HG03135 (cell line): ENCODE results near the gene FRMPD4.
"Not testable (repeated sequence)": the region's sequence is repeated elsewhere in the genome, so short reads cannot be mapped to it uniquely, and the experiment has no call there.

Experiments
- ATAC-seq: cut with Tn5 transposase; IDR thresholded peaks from one replicate; pipeline ENCODE4 v1.9.1; 2021; ENCODE audit warnings: mild to moderate bottlenecking, moderate library complexity; ENCODE audit not compliant: unreplicated experiment

The FRMPD4 gene

GRCh38 chrX:12138361-12139313 lies at the start of gene FRMPD4:
TSS of gene FRMPD4 (plus strand) at chrX:12138473. CDS start at chrX:12138972, 499 bp downstream.
- no peak for ATAC-seq

GRCh38 chrX:12089740-12090139 lies 48.5 kb upstream of the FRMPD4 start:
- no peak for ATAC-seq

DNA sequence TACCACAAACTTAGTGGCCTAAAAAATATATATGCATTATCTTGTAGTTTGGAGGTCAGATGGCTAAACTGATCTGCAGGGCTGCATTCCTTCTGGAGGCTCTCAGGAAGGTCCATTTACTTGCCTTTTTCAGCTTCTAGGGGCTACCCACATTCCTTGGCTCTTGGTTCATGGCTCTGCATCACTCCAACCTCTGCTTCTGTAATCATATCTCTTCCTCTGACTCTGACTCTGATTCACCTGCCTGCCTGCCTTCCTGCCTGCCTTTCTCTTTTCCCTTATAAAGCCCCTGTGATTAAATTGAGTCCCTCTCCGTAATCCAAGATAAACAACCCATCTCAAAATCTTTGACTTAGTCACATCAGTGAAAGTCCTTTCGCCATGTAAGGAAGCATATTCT lies 25.0 kb upstream of the FRMPD4 start:
- ATAC-seq = no peak

DNA sequence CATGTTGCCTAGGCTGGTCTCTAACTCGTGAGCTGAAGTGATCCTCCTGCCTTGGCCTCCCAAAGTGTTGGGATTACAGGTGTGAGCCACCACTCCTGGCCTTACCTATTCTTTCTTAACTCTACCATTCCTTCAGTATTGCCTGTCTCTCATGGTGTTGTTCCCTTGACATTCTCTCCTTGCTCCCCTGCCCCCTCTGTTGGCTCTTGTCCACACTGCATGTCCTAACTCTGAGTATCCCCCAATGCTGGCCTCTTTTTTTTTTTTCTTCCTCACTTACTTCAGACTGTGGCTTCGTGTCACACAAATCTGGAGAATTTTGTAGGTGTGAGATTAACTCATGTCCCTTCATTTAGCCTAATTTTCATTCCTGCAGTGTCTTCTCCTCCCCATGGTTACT lies 22.9 kb upstream of the FRMPD4 start:
- no peak for ATAC-seq

GRCh38 chrX:12118134-12118533 lies 20.1 kb upstream of the FRMPD4 start:
- ATAC-seq = no peak

DNA sequence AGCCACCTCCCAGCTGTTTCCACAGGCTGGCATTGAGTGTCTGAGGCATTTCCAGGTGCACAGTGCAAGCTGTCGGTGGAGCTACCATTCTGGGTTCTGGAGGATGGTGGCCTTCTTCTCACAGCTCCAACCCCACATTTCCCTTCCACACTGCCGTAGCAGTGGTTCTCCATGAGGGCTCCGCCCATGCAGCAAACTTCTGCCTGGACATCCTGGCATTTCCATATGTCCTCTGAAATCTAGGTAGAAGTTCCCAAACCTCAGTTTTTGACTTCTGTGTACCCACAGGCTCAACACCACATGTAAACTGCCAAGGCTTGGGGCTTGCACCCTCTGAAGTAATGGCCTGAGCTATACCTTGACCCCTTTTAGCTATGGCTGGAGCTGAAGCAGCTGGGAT lies 10.3 kb upstream of the FRMPD4 start:
- ATAC-seq = no peak

DNA sequence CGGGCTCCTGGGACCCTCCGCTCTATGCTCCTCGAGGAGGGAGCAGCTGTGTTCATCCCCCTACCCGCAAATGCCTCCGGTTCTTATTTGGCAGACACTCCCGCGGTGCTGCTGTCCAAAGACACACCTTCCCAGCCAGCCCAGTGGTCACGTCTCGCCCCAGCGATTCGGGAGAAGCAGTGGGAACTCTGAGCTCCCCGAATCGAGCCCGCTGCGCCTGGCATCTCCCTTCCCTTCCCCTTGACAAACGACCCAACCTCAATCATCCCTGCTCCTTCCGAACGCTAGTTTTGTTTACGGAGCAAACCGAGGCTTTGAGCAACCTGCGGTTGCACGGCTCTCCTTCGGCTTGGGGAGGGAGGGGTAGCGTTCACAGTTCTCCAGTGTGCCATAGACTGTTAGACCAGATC lies 317 bp upstream of the FRMPD4 start:
- ATAC-seq = no peak

- ATAC-seq = no peak
These were observed 1.8 kb downstream of the FRMPD4 start for GRCh38 chrX:12139934-12140611.

DNA sequence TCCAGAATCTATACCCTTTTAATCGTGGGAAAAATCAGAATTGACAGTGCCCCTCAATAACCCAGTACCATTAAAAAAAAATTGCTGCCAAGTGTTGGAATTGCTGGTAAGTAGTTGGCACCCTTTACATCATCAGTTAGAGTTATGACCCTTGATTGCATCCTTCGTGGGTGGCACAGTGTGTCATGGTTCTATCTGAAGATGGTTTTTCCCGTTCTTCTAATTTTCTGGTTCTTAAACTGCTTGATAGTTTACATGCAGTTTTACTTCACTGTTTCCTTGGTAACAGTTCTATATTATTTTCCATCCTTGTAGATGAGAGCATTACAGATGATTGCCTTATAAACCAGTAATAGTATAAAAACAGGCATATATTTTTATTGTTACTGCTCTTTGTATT lies 3.2 kb downstream of the FRMPD4 start:
- no peak for ATAC-seq

DNA sequence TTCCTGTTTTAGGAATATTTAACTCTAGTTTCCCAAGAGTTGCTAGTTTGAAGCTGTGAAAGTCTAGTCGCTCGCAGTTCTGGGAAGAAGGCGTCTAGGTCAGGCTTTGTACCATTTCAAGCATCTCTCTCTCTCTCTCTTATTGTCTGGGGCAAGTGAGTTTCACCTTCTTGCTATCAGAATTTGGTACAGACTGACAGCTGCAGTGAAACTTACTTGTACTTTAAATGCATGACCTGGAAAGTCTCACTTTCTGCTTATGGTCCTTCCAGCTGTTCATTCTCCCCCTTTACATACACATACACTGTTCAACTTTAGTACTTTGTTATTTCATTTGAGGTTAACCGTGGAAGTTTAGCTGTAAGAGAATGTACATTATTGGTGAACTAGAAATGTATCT lies 4.4 kb downstream of the FRMPD4 start:
- ATAC-seq = no peak

- ATAC-seq = no peak
These were observed 7.1 kb downstream of the FRMPD4 start for GRCh38 chrX:12145402-12145801.

GRCh38 chrX:12149670-12150407 lies 11.6 kb downstream of the FRMPD4 start:
- ATAC-seq = no peak

DNA sequence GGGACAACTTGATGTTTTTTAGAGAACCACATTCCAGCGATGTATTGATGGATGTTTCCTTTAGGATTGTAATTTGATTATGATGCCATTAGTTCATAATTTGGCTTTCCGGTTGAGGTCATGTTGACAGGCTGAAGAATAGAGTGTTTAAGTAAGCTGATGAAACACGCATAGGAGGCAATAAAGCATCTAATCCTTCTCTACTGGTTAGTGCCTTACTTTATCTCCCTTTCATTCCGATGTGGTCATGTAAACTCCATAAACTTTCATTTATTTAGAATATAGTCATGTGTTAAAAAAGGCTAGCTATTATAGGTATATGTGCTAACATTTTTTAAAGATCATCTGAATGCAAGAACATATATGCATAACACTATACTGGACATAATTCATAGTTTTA lies 15.0 kb downstream of the FRMPD4 start:
- no peak for ATAC-seq

DNA sequence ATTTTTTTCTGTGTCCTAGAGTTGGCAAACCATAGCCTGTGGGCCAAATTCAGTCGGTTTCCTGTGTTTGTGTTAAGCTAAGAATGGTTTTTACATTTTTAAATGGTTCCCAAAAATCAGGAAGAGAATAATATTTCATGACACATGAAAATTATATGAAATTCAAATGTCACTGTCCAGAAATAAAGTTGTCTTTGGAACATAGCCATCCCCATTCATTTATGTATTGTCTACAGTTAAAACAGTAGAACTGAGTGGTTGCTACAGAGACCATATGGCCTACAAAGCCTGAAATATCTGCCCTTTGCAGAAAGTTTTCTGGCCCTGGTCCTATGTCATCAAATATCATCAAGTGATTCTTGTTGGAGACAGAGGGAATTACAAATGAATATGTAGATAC lies 15.5 kb downstream of the FRMPD4 start:
- ATAC-seq = no peak

GRCh38 chrX:12159799-12160198 lies 21.5 kb downstream of the FRMPD4 start:
- no peak for ATAC-seq

GRCh38 chrX:12162420-12162819 lies 24.1 kb downstream of the FRMPD4 start:
- no peak for ATAC-seq

GRCh38 chrX:12164180-12164579 lies 25.9 kb downstream of the FRMPD4 start:
- ATAC-seq = not testable (repeated sequence)

DNA sequence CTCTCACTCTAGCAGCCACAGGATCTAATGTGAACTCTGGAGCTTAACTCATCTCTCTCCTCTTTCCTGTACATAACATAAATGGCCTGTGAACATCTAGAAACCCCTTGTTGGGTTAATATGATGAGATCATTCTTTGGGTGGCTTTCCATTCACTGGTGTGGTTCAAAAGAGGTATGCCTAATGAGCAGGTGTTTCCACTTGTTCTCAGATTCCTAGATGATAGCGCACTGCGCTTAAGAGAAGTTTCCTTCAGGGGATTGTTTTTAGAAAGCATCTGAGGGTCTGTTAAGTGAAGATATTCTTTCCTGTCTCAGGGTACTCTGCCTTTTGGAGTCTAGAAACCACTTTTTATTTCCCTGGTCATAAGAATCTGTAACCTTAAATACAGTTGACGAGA lies 32.5 kb downstream of the FRMPD4 start:
- no peak for ATAC-seq

DNA sequence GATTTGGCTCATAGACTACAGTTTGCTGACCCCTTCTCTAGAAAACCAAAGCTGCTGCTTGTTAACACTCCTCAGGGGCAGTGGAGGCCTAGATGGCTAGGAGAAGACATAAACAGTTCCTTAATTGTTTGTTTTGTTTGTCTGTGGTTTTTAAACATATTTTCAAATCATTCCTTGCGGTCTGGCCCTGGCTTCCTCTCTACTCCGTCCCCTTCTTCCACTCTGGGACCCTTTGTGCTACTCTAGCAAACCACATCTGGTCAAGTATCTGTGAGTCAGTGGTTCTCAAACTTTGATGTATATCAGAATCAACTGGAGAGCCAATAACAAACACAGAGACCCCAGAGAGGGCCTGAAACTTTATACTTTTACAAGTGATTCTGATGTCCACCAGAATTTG lies 36.1 kb downstream of the FRMPD4 start:
- ATAC-seq = no peak

DNA sequence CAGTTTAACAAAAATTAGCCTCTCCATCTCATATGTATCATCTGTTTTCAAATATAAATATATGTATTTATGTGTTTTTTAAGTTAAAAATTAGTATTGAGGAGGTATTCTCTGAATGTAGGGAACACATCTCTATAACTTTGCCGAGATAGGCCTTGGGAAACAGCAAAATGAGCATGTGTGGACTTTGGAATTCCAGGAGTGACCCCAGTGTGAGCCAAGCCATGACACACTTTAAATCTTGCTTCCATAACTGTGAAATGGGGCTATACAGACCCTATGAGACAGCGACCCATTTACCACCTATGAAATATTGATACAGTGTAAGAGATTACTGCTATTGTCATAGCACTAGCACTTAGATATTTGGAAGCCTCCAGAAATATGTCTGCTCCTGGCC lies 58.8 kb downstream of the FRMPD4 start:
- no peak for ATAC-seq

- ATAC-seq = no peak
These were observed 68.1 kb downstream of the FRMPD4 start for GRCh38 chrX:12206413-12206812.
